Endothelial cell of umbilical vein (primary cell): ENCODE measurements around the gene WDR48. TPM values are rescaled to one million over a fixed set of nuclear protein-coding genes. Genes with fewer than 3 reads are reported as not detected.

Experiments
- BruUV-seq: library from RNA; stranded (reverse); fragments of 400-500 nt; replicated peaks from 2 replicates; lab custom pipeline; 2021; lab: Mats Ljungman, UMichigan
- CTCF ChIA-PET: fragments of 300-600, 350-600 bp; sonication (Branson Sonifier 250); formaldehyde crosslinking; loops from one replicate; lab custom pipeline; 2021; ENCODE audit warnings: antibody characterized with exemption, inconsistent platforms; lab: Charles Lee
- POLR2A ChIA-PET: fragments of 300-600, 350-600 bp; sonication (Branson Sonifier 250); formaldehyde crosslinking; loops from one replicate; lab custom pipeline; 2021; ENCODE audit warnings: antibody characterized with exemption, inconsistent platforms; lab: Charles Lee
- DNase-seq: peaks from one replicate; pipeline ENCODE4 v3.0.0-alpha.2; 2011; ENCODE audit warnings: low read depth, low spot score
- FAIRE-seq: peaks from 2 replicates; lab custom pipeline; 2011; peaks lifted over from hg19 to GRCh38; lab: Jason Lieb, UNC
- H2AFZ ChIP-seq: 2 replicates; pipeline ENCODE4 v1.6.0; 2012; ENCODE audit warnings: low read depth, low read length, control low read depth, inconsistent platforms
- H3K27ac ChIP-seq: 2 replicates; pipeline ENCODE4 v1.5.1; 2011; ENCODE audit warnings: low read depth, mild to moderate bottlenecking, control low read depth, low read length, moderate library complexity; ENCODE audit not compliant: insufficient read depth
- H3K27me3 ChIP-seq, 2 experiments: 2 replicates each; pipeline versions ENCODE4 v1.6.0 to v1.6.1; 2011; ENCODE audit warnings: low read length in 2 of 2, mixed read lengths in 1 of 2; ENCODE audit not compliant: control insufficient read depth in 2 of 2, insufficient read depth in 2 of 2
- H3K36me3 ChIP-seq, 2 experiments: 2 replicates in 1 of 2; 3 replicates in 1 of 2; pipeline ENCODE4 v1.5.1; 2011; ENCODE audit warnings: low read length in 2 of 2, mild to moderate bottlenecking in 1 of 2, moderate library complexity in 1 of 2; ENCODE audit not compliant: control insufficient read depth in 2 of 2, insufficient read depth in 2 of 2; ENCODE audit errors: extremely low read depth in 1 of 2
- H3K4me1 ChIP-seq: 3 replicates; pipeline ENCODE4 v1.5.1; 2011; ENCODE audit warnings: mild to moderate bottlenecking, low read length; ENCODE audit not compliant: control insufficient read depth, insufficient read depth; ENCODE audit errors: extremely low read depth
- H3K4me2 ChIP-seq: 2 replicates; pipeline ENCODE4 v1.6.1; 2011; ENCODE audit warnings: low read length, control low read depth, mixed read lengths; ENCODE audit not compliant: insufficient read depth
- H3K4me3 ChIP-seq, 3 experiments: fragments of 200-600 bp in 1 of 3; sonication (generic), shearing (Covaris generic) in 1 of 3; replicated peaks in 1 of 3; 2 replicates each; pipeline ENCODE4 v1.5.1; 2011 to 2016; ENCODE audit warnings: control low read depth in 3 of 3, low read length in 3 of 3, mild to moderate bottlenecking in 2 of 3, inconsistent platforms in 1 of 3, low read depth in 1 of 3, moderate library complexity in 1 of 3; ENCODE audit not compliant: insufficient read depth in 1 of 3
- H3K79me2 ChIP-seq: 2 replicates; pipeline ENCODE4 v1.6.0; 2012; ENCODE audit warnings: low read length, inconsistent platforms; ENCODE audit not compliant: control insufficient read depth, insufficient read depth
- H3K9ac ChIP-seq: replicated peaks from 2 replicates; pipeline ENCODE3; 2011; ENCODE audit warnings: low read length, control low read depth; ENCODE audit not compliant: insufficient read depth; ENCODE audit errors: extremely low read depth
- H3K9me1 ChIP-seq: replicated peaks from 3 replicates; pipeline ENCODE4 v1.6.0; 2011; ENCODE audit warnings: mild to moderate bottlenecking, low read length; ENCODE audit not compliant: control insufficient read depth, insufficient read depth; ENCODE audit errors: extremely low read depth
- H3K9me3 ChIP-seq: replicated peaks from 2 replicates; pipeline ENCODE4 v1.5.1; 2012; ENCODE audit warnings: low read length, inconsistent platforms; ENCODE audit not compliant: control insufficient read depth, insufficient read depth
- H4K20me1 ChIP-seq: replicated peaks from 2 replicates; pipeline ENCODE3; 2011; ENCODE audit warnings: mild to moderate bottlenecking, low read length; ENCODE audit not compliant: control insufficient read depth, insufficient read depth; ENCODE audit errors: extremely low read depth
- GATA2 ChIP-seq: IDR thresholded peaks from 2 replicates; pipeline ENCODE4 v1.7.0; 2011; ENCODE audit warnings: low read depth, mild to moderate bottlenecking, moderate library complexity, mixed read lengths, low read length; ENCODE audit not compliant: insufficient read length, insufficient read depth
- JUN ChIP-seq: IDR thresholded peaks from 2 replicates; pipeline ENCODE4 v1.6.1; 2011; ENCODE audit warnings: borderline replicate concordance, low read depth; ENCODE audit not compliant: insufficient read length, insufficient read depth
- MAX ChIP-seq: IDR thresholded peaks from 2 replicates; pipeline ENCODE4 v1.6.1; 2011; ENCODE audit not compliant: insufficient read depth, insufficient read length
- MYC ChIP-seq: IDR thresholded peaks from one replicate; pipeline ENCODE4 v1.6.1; 2011; ENCODE audit warnings: mild to moderate bottlenecking, low read depth, low read length
- dilution Hi-C: fragments of 300-500 bp; cut with MboI; formaldehyde crosslinking; loops from one replicate; pipeline ENCODE4 v1.15.0; 2019; ENCODE audit warnings: low sequenced_read_pairs; ENCODE audit not compliant: extremely low pct_ligation_motif_present
- intact Hi-C: fragments of 100-400 bp; cut with micrococcal nuclease; formaldehyde crosslinking; loops from one replicate; pipeline ENCODE4 v1.10.0; 2022
- polyA plus RNA-seq, 4 experiments: library from polyadenylated mRNA; depleted of rRNA in 3 of 4; stranded (reverse) in 3 of 4; unstranded in 1 of 4; fragments of >200 nt; gene quantifications; 2 replicates each; pipeline versions ENCODE4 v1.2.1 to v1.2.3, GENCODE V29; 2011 to 2012; ENCODE audit warnings: missing spikeins in 1 of 4
- total RNA-seq: library from RNA; stranded (reverse); gene quantifications from 2 replicates; pipeline ENCODE4 v1.2.3, GENCODE V29; 2021

WDR48 gene
- total and polyA plus RNA-seq, 2 donors (not counting 3 experiments of a cell fraction or from before 2014, with no cell fraction given) = 13.7 to 25.3 TPM

- Histone ChIP-seq H3K9me1 (no peaks in the 10 kb centered on the region), H3K9me3 (no peaks in the 10 kb centered on the region), H4K20me1 (no peaks in the 10 kb centered on the region), H3K4me2 (no peak overlapping the region), H3K79me2 (no peaks in the 10 kb centered on the region), H2AFZ (no peak overlapping the region), H3K9ac (no peak overlapping the region), H3K27ac (no peak overlapping the region), H3K4me1 (peaks cover 6% of the 10 kb centered on the region), H3K36me3 (peaks cover 3 to 8% of the 10 kb centered on the region in 2 experiments), H3K4me3 (no peak overlapping the region), H3K27me3 (no peaks in the 10 kb centered on the region)
- no TSS peak for BruUV-seq
- FAIRE-seq = no peak
- ChIA-PET POLR2A (no interaction called here), CTCF (interaction anchor here (0.7 to 4.2 kb wide), 3 partner anchors 9 to 212 kb away, joined by 3 to 22 read pairs (median 3); no protein-coding TSS in a partner anchor)
- no peak for TF ChIP-seq MAX
- no peak for TF ChIP-seq MYC
- no peak for TF ChIP-seq JUN
- no peak for TF ChIP-seq GATA2
- dilution Hi-C loops (no loop called here), intact Hi-C loops (no loop called here)
- no peak for DNase-seq
Measured at GRCh38 chr3:39079530-39079929, 27.7 kb downstream of the WDR48 start.

GRCh38 chr3:39080026-39080425 lies 28.2 kb downstream of the WDR48 start:
- no peak overlapping the region for H3K4me2 ChIP-seq
- no peaks in the 10 kb centered on the region for H3K79me2 ChIP-seq
- no peak overlapping the region for H3K27ac ChIP-seq
- no peak for TF ChIP-seq MAX
- no TSS peak for BruUV-seq
- H3K27me3 ChIP-seq = no peaks in the 10 kb centered on the region
- intact Hi-C loops = no loop called here
- FAIRE-seq (no peak), DNase-seq (no peak)
- no peak overlapping the region for H2AFZ ChIP-seq
- H3K4me3 ChIP-seq = no peak overlapping the region
- H3K9me3 ChIP-seq = no peaks in the 10 kb centered on the region
- POLR2A ChIA-PET = no interaction called here
- H3K9ac ChIP-seq = no peak overlapping the region
- no peaks in the 10 kb centered on the region for H3K9me1 ChIP-seq
- no peaks in the 10 kb centered on the region for H4K20me1 ChIP-seq
- dilution Hi-C loops = no loop called here
- peaks cover 6% of the 10 kb centered on the region for H3K4me1 ChIP-seq
- CTCF ChIA-PET = interaction anchor here (0.7 to 4.2 kb wide), 3 partner anchors 9 to 211 kb away, joined by 3 to 22 read pairs (median 3); no protein-coding TSS in a partner anchor
- H3K36me3 ChIP-seq = peaks cover 3 to 8% of the 10 kb centered on the region in 2 experiments
